Stomach smooth muscle (tissue), 2 donors: Measurements from ENCODE around the gene HAND1.

Source experiments
- H3K27ac ChIP-seq: one replicate; pipeline ENCODE4 v1.7.0; 2013; ENCODE audit warnings: mild to moderate bottlenecking, low read length, inconsistent platforms
- H3K27me3 ChIP-seq, 2 donors: one replicate each; pipeline ENCODE4 v1.7.0; 2013; ENCODE audit warnings: low read length in 2 of 2; ENCODE audit not compliant: insufficient read depth in 2 of 2, control insufficient read depth in 1 of 2
- H3K36me3 ChIP-seq, 2 donors: one replicate each; pipeline ENCODE4 v1.7.0; 2013; ENCODE audit warnings: low read length in 2 of 2; ENCODE audit not compliant: control insufficient read depth in 2 of 2, insufficient read depth in 2 of 2
- H3K4me1 ChIP-seq: one replicate; pipeline ENCODE4 v1.7.0; 2013; ENCODE audit warnings: low read length; ENCODE audit not compliant: control insufficient read depth, insufficient read depth
- H3K4me3 ChIP-seq, 2 donors: one replicate each; pipeline ENCODE4 v1.7.0; 2013; ENCODE audit warnings: low read length in 2 of 2
- H3K9ac ChIP-seq, 2 donors: one replicate each; pipeline ENCODE4 v1.7.0; 2013; ENCODE audit warnings: low read length in 2 of 2, mild to moderate bottlenecking in 1 of 2
- H3K9me3 ChIP-seq, 2 donors: one replicate each; pipeline ENCODE4 v1.7.0; 2013; ENCODE audit warnings: low read length in 2 of 2; ENCODE audit not compliant: control insufficient read depth in 2 of 2
- donor health status: healthy.
- donor health status: Pancreatic carcinoma.

HAND1 gene

DNA sequence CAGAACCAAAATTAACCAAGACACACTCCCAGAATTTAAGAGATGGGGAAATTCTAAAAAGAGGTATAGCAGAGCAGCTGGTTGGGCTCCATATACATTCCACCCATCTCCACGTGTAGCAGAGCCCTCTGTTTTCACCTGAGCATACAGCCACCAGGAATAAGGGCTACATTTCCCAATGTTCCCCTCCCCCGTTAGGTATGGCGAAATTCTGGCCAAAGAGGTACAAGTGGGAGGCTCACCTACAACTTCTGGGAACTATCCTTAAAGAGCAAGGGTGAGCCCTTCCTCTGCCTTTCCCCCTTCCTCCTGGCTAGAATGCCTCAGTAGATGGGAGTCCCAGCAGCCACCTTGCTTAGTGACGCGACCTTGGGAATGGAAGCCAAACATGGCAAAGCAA, 37.5 kb downstream of the HAND1 start:
- no peaks in the 10 kb centered on the region for H3K9me3 ChIP-seq
- H3K27me3 ChIP-seq, result no peaks in the 10 kb centered on the region
- H3K27ac ChIP-seq, result no peak overlapping the region
- H3K4me1 ChIP-seq, result peaks cover 8% of the 10 kb centered on the region
- no peak overlapping the region for H3K9ac ChIP-seq
- H3K36me3 ChIP-seq, result peaks cover 19 to 36% of the 10 kb centered on the region in 2 donors
- H3K4me3 ChIP-seq, result no peak overlapping the region

DNA sequence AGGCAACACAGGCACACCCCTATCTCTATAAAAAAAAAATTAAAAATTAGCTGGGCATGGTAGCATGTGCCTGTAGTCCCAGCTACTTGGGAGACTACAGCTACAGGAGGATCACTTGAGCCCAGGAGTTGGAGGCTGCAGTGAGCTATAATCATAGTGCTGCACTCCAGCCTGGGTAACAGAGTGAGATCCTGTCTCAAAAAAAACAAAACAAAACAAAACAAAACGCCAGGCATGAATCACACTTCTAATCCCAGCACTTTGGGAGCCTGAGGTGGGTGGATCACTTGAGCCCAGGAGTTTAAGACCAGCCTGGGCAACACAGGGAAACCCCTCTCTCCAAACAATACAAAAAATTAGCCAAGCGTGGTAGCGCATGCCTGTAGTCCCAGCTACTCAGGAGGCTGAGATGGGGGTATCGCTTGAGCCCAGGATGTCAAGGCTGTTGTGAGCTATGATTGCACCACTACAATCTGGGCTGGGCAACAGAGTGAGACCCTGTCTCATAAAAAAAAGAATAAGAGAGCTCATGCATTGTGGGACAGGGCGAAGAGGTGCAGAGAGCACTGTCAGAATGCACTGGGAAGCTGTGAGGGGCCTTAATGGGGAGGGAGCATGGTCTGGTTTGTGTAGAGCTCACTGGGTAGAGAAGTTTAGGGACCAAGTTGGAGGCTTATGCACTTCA, 40.6 kb downstream of the HAND1 start:
- Histone ChIP-seq H3K9me3 (no peaks in the 10 kb centered on the region), H3K27ac (no peak overlapping the region), H3K27me3 (no peaks in the 10 kb centered on the region), H3K9ac (no peak overlapping the region), H3K4me3 (no peak overlapping the region), H3K36me3 (peaks cover 19 to 35% of the 10 kb centered on the region in 2 donors), H3K4me1 (no peaks in the 10 kb centered on the region)

DNA sequence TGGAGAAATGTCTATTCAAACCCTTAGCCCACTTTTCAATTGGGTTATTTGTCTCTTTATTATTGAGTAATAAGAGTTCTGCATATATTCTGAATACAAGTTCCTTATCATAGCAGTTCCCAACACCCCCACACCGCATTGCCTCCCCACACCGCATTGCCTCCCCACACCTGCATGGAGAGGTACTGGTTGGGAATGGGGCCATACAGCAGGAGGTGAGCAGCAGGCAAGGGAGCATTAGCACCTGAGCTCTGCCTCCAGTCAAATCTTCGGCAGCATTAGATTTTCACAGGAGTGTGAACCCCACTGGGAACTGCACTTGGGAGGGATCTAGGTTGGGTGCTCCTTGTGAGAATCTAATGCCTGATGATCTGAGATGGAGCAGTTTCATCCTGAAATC, 42.8 kb downstream of the HAND1 start:
- Histone ChIP-seq H3K4me1 (no peaks in the 10 kb centered on the region), H3K9ac (no peak overlapping the region), H3K4me3 (no peak overlapping the region), H3K36me3 (peaks cover 11 to 19% of the 10 kb centered on the region in 2 donors), H3K27ac (no peak overlapping the region), H3K27me3 (no peaks in the 10 kb centered on the region), H3K9me3 (no peaks in the 10 kb centered on the region)

- no peak overlapping the region for H3K4me3 ChIP-seq
- no peak overlapping the region for H3K27ac ChIP-seq
- H3K27me3 ChIP-seq, result no peaks in the 10 kb centered on the region
- no peaks in the 10 kb centered on the region for H3K4me1 ChIP-seq
- no peak overlapping the region for H3K9ac ChIP-seq
- H3K9me3 ChIP-seq, result no peaks in the 10 kb centered on the region
- peaks cover 4 to 5% of the 10 kb centered on the region in 2 donors for H3K36me3 ChIP-seq
Observed at GRCh38 chr5:154430961-154431630, 46.9 kb downstream of the HAND1 start.

DNA sequence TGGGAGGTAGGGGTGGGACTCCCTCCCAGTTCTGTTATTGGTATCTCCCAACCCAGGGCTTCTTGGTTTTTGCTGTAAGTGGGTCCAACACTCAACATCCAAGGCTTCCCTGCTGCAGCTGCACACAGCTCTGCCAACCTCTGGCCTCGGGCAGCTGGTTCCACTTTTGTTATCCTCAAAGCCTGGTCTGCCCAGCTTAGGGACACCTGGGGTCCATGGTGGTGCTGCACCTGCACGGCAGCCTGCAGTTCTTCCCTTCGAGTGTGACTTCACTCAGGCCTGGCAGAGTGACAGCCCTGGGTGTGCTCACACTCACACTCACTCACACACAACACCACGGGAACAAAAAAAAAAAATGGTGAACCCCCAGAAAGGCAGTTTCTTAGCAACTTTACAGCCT, 47.6 kb downstream of the HAND1 start:
- Histone ChIP-seq H3K27me3 (no peaks in the 10 kb centered on the region), H3K36me3 (no peaks in the 10 kb centered on the region), H3K4me1 (no peaks in the 10 kb centered on the region), H3K4me3 (no peak overlapping the region), H3K9ac (no peak overlapping the region), H3K27ac (no peak overlapping the region), H3K9me3 (no peaks in the 10 kb centered on the region)

DNA sequence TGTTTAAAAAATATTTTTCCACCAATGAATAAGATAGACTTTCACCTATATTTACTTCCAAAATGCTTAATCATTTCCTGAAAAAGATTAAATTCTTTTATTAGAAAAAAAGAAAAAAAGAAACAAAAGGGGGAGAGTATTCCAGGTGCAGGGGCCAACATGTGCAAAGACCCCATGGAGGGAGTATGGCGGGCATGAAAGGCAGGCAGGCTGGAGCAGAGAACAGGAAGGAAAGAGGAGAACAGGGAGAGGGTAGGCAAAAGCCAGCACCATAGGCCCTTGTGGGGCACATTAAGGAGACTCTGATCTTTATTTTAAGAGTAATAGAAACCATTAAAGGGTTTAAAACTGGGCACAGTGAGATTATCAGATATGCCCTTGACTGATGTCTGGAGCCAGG, 48.7 kb downstream of the HAND1 start:
- Histone ChIP-seq H3K27ac (no peak overlapping the region), H3K9ac (no peak overlapping the region), H3K4me1 (no peaks in the 10 kb centered on the region), H3K4me3 (no peak overlapping the region), H3K9me3 (no peaks in the 10 kb centered on the region), H3K36me3 (no peaks in the 10 kb centered on the region), H3K27me3 (no peaks in the 10 kb centered on the region)

DNA sequence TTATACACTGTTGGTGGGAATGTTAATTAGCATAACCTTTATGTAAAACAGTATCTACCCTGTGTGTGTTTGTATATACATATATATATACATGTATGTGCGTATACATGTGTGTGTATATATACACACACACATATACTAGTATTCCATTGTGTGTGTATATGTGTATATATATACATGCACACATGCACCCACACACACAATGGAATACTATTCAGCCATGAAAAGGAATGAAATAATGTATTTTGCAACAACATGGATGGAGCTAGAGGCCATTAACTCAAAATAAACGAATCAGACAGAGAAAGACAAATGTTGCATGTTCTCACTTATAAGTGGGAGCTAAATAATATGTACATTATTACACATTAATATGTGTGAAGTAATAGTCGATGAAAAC, 49.8 kb downstream of the HAND1 start:
- H3K4me1 ChIP-seq, result no peaks in the 10 kb centered on the region
- no peak overlapping the region for H3K4me3 ChIP-seq
- no peaks in the 10 kb centered on the region for H3K27me3 ChIP-seq
- H3K27ac ChIP-seq, result no peak overlapping the region
- no peak overlapping the region for H3K9ac ChIP-seq
- no peaks in the 10 kb centered on the region for H3K36me3 ChIP-seq
- no peaks in the 10 kb centered on the region for H3K9me3 ChIP-seq
